AG08395 (cell line): ENCODE data around the gene LMNTD2.

Experiments
- DNase-seq: peaks from one replicate; pipeline ENCODE4 v3.0.0; 2012; ENCODE audit warnings: mixed read lengths, low spot score

LMNTD2 gene

DNA sequence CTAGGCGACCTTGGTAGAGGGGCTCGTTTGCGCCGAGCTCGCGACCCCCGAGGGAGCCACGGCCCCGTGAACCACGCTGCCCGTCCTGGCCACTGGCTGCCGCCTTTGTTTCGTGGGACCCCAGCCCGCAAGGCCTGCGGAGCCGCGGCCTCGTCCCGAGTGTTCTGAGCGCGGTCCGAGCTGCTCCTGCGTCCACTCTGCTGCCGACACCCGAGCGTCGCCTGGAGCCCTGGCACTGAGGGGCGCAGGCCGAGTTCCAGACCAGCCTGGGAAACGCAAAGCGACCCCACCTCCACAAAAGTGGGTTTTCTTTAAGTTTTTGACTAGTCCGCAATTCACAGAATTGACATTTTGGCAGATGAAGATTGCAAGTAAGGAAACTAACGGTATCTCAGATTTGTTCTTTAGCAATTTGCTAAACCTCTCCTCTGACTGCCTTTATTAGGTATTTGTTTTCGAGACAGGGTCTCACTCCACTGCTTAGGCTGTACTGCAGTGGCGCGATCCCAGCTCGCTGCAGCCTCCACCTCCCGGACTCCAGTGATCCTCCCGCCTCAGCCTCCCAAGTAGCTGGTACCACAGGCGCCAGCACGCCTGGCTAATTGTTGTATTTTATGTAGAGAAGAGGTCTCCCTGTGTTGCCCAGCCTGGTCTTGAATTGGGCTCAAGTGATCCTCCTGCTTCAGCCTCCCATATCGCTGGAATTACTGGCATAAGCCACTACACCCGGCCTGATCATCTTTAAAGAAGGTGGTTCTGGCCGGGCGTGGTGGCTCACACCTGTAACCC is 52.6 kb downstream of the LMNTD2 start:
- no peak for DNase-seq

DNA sequence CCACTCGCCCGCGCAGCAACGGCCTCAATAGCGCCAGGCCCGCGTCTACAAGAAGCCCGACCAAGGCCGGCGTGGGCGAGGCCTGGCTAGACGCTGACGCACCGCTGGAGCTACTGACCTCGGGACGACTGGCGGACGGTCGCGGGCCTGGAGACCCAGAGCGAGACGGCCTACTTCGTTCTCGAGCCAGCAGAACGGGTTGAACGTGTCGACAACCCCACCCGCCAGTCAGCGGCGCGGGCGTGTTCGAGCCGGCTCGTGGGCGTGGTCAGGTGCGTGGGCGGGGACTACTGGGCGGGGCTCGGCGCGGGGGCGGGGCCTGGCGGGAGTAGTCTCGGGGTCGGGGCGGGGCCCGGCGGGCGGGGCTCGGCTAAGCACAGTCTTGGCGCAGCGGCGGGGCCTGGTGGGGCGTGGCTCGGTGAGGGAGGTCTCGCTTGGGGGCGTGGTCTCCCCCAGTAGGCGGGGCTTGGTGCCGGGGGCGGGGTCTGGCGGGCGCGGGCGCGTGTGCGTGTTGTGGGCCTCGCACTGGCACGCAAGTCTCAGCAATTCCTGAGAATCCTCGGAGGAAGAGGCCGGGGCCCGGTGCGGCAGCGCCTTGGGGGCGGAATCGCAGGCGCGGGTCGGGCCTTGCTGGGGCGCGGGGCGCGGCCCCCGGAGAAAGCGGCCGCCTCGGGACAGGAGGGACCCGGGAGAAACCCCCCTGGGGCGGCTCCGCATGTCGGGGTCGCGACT is 53.4 kb downstream of the LMNTD2 start, which contains the start of gene RNH1:
RNH1 (minus strand) TSS at position 248 of the 732 bp plus-strand sequence. CDS start 5,080 bp downstream, outside the sequence.
- peak; percentile 100 for DNase-seq

DNA sequence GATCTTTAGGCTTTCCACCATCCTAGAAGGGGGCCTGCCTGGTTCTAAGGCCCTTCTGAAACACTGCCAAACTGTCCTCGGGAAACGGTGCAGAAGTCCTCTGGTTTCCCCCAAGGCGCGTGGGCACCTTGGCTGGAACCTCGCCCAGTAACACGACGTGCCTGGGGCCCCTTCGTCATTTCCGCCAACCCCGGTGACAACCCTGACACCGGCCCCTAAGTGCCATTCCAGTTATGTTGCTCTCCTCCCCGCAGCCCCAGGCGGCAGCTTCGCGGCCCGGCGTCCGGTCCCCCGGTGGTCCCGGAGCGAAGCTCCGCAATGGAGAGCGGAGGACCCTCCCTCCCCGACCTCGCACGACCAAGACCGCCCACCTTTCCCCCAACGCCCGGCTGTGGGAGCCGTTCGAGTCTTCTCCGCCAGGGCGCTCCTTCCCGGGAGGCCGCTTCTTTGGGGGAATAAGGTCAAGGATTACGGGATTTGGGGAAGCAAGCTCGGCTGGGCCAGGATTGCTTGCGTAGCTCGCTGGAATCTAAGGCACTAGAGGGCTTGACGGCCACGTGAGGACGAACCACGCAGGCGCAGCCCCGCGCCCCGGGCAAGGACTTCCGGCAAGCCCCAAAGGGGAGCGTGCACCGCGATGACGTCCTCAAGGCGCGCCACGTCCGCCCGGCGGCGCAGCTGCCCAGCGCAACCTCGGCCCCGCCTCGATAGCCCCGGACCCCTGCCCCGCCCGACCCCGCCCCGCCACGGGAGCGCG is 54.1 kb downstream of the LMNTD2 start:
- DNase-seq = peak; percentile 97

DNA sequence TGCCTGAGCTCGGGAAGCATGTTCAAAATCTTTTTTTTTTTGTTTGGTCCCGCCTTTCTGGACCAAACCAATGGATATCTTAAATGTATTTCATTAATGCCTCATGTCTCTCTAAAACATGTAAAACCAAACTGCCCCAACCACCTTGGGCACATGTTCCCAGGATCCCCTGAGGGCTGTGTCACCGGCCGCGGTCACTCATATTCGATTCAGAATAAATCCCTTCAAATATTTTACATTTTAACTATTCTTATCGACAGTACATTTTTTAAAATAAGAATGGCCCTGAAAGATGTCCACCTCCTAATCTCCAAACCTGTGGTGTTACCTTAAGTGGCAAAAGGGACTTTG is 55.6 kb downstream of the LMNTD2 start:
- DNase-seq = no peak
